Measurements from ENCODE around the gene PHLDB3.
"Not testable (repeated sequence)": the region's sequence is repeated elsewhere in the genome, so short reads cannot be mapped to it uniquely, and the experiment has no call there.

The PHLDB3 gene

DNA sequence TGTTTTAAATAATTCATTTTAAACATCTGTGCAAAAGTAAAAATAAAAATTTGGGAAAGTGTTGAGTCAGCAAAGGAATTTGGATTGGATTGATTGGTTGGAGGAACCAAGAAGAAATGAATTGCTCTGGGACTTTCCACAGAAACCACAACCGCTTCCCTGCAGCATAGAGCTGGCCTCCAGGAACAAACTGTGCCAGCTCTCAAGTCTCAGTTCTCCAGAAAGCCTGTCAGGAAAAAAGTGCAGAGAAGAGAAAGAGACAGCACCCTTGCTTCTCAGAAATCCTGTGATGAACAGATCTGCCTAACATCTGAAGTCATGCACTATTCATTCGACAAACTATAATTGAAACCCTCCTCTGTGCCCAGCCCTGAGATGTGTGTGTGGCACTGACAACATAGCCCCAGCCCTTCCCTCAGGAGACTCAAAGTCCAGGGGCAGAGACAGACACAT lies 54.0 kb downstream of the PHLDB3 start:
- in situ Hi-C loops (cut with MboI; ENCODE audit: low sequenced_read_pairs) = loop anchor here (25.0 kb wide), 1 partner anchor 337 kb away; the partner anchor contains the start of gene KCNN4

DNA sequence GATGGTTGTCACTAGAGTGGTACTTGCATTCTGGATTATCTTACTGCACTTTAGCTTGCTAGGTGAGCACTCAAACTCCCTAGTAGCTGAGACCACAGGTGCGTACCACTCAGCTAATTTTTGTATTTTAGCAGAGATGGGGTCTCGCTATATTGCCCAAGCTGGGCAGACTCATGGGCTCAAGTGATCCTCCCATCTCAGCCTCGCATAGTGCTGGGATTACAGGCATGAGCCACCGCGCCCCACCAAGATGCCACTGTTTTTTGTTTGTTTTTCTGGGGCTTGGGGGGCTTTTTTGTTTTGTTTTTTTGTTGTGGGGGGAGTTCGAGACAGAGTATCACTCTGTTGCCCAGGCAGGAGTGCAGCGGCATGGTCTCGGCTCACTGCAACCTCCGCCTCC lies 56.9 kb downstream of the PHLDB3 start:
- in situ Hi-C loops (cut with MboI; ENCODE audit: low sequenced_read_pairs) = loop anchor here (5.0 kb wide), 1 partner anchor 75 kb away; no protein-coding TSS in a partner anchor

DNA sequence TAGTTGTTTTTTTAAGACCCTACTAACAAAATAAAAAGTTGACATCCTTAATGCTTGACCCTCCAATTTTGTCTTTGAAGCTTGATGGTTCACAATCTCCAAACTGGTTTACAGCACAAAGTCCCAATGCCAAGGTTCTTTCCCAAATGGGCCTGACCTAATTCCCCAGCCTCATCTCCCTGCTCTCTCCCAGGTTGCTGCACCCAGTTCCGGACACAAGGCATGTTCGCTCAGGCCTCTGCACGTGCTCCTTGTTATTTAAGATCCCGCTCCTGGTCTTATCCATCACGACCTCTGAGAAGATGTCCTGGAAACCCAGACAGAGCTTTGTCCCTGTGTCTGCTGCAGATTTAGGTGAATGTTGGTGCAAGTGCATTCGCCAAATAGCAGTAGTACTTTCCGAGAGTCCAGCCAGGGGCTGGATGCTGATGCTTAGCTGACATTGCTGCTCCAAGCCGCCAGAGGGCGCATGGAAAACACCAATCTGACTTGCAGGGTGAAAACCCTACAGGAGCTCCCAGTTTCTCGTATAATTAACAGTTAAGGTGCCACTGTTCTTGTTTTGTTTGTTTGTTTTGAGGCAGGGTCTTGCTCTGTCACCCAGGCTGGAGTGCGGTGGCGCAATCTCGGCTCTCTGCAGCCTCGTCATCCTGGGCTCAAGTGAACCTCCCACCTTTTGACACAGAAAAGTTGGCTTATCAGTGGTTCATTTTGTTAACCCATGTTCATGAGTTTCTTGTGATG lies 57.6 kb downstream of the PHLDB3 start:
- in situ Hi-C loops (cut with MboI; ENCODE audit: low sequenced_read_pairs) = loop anchor here (5.0 kb wide), 1 partner anchor 75 kb away; no protein-coding TSS in a partner anchor

DNA sequence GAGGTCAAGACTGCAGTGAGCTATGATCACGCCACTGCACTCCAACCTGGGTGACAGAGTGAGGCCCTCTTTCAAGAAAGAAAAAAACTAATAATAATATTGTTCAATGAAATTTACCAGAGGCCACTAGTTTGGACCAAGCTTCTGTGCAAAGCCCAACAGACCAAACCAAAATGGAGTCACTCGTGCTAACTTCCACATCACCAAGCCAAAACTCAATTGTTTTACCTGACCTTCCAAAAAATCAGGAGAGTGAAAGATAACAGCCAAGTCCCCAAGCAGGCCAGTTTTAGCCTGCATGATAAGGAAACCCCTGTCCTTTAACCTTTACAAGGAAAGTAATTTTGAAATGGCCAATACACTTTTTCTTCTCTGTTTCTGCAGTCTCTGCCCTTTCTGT lies 59.1 kb downstream of the PHLDB3 start:
- in situ Hi-C loops (cut with MboI; ENCODE audit: low sequenced_read_pairs) = loop anchor here (5.0 kb wide), 1 partner anchor 77 kb away; no protein-coding TSS in a partner anchor

DNA sequence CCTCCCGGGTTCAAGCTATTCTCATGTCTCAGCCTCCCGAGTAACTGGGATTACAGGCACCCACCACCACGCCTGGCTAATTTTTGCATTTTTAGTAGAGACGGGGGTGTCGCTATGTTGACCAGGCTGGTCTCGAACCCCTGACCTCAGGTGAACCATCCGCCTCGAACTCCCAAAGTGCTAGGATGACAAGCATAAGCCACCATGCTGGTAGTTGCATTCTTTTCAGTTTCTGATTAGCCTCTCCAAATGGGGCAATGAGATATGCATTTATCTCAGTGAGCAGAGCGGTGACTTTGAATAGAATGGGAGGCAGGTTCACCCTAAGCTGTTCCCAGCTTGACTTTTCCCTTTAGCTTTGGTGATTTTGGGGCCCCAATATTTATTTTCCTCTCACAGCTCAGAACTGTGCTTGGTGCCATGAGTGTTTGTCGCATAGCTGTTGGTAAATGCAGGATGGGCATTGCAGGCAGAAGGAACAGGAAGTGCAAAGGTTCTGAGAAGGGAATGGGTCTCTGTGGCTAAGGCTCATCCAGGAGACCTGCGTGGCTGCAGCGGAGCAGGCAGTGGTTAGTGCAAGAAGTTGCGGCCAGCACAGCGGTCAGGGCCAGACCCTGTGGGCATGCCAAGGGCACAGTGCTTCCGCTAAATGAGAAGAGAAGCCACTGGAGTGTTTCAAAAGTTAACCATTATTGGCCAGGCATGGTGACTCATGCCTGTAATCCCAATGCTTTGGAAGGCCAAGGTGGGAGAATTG lies 59.8 kb downstream of the PHLDB3 start:
- in situ Hi-C loops (cut with MboI; ENCODE audit: low sequenced_read_pairs) = loop anchor here (5.0 kb wide), 1 partner anchor 78 kb away; no protein-coding TSS in a partner anchor

DNA sequence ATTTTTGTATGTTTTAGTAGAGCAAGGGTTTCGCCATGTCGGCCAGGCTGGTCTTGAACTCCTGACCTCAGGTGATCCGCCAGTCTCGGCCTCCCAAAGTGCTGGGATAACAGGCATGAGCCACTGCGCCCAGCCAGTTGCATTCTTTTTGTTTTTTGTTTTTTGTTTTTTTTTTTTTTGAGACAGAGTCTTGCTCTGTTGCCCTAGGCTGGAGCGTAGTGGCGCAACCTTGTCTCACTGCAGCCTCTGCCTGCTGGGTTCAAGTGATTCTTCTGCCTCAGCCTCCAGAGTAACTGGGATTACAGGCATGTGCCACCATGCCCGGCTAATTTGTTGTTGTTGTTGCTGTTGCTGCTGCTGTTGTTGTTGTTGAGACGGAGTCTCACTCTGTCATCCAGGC lies 60.5 kb downstream of the PHLDB3 start:
- in situ Hi-C loops (cut with MboI; ENCODE audit: low sequenced_read_pairs) = not testable (repeated sequence)

DNA sequence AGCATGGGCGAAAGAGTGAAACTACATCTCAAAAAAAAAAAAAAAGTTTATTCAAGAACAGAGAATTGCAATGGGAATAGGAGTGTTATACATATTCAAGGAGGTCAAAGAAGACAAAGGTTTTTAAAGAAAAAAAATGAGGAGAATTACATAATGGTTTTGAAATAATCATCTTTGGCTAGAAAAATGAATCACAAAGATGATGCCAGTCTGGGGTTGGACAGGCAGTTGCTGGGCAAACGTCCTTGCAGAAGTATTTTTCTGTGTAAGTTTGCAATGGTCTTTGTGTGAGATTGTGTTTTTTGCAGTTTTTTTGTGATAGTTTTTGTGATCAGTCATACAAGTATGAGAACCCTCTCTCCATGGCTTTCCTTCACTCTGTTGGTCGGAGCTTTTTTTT lies 62.8 kb downstream of the PHLDB3 start:
- in situ Hi-C loops (cut with MboI; ENCODE audit: low sequenced_read_pairs) = no loop called here

DNA sequence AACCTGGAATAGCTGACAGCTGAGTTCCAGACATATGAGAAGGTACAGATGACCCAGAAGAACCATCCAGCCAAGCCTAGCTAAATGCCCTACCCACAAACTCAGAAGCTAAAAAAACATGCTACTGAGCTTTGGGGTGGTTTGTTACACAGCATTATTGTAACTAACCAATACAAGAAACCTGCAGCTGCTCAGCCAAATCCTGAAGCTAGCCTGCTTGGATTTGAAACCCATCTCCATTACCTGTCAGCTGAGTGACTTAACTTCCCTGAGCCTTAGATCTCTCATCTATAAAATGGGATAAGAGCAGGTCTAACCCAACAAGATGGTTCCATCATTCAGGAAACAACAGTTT lies 64.9 kb downstream of the PHLDB3 start:
- in situ Hi-C loops (cut with MboI; ENCODE audit: low sequenced_read_pairs) = no loop called here

DNA sequence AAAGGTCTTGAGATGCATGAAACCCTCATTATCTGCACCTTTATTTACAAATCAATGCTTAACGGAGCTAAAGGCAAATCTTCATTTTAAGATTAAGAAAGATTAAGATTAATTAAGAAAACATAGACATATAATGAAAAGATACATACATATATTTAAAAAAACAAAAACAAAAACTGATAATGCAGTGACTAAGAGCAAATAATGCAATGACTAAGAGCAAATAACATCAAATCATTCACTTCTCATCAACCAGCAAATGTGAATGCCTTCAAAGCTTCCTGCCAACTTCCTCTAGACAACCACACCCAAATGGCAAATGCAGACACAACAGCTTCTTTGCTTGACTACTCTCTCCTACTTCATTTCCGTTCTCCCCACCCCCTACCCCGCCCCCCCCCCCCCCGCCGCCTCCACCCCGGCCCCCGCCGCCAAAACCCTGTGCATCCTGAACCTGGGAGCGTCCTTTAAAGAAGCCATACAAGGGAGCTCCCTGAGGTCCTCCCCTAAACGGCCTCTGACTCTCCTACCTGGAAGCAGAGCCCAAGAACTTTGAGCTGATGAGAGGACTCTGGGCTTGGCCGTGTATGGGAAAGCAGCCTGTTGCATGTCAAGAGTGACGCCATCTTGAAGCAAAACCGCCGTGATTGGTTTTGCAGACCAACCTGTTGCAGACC lies 65.4 kb downstream of the PHLDB3 start:
- in situ Hi-C loops (cut with MboI; ENCODE audit: low sequenced_read_pairs) = no loop called here

DNA sequence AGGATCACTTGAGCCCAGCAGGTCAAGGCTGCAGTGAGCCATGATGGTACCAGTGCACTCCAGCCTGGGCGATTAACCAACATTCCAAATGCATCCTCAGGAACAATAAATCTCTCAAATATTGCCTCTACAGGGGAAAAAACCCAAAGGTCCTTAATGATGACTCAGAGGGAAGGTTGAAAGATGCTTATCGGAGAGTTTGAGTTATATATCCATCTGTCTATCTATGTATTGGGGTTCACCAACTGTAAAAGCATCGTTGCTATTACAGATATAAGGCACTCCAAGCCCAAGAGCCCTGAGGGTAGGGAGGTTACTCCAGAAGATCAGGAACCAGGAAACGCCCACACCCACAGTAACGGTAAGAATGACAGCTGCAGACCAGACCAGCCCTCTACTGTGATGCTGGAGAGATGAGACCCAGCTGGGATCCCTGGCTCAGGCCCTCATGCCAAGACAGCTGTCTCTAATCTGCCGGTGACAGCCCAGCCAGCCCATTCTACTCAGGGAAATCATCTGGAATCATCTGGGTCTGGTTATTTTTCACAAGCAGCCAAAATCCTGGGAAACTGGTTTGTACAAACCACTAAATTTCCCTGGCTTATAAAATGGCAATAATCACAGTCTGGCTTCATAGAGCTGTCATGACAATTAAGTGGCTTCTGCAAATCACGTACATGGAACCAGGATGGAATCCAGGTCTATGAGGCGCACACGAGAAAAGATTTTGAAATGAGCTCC lies 66.1 kb downstream of the PHLDB3 start:
- in situ Hi-C loops (cut with MboI; ENCODE audit: low sequenced_read_pairs) = no loop called here

DNA sequence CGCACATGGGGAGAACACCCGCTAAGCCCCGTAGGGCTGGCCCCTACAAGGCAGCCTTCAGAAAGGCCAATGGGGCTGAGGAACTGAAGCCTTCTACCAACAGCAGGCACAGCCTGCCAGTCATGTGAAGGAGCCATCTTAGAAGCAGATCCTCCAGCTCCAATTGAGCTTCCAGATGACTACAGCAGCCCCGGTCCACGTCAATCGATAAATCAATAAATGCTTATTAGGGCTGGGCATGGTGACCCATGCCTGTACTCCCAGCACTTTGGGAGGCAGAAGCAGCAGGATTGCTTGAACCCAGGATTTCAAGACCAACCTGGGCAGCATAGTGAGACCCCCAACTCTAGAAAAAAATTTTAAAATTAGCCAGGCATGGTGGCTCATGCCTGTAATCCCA lies 66.8 kb downstream of the PHLDB3 start:
- in situ Hi-C loops (cut with MboI; ENCODE audit: low sequenced_read_pairs) = no loop called here

DNA sequence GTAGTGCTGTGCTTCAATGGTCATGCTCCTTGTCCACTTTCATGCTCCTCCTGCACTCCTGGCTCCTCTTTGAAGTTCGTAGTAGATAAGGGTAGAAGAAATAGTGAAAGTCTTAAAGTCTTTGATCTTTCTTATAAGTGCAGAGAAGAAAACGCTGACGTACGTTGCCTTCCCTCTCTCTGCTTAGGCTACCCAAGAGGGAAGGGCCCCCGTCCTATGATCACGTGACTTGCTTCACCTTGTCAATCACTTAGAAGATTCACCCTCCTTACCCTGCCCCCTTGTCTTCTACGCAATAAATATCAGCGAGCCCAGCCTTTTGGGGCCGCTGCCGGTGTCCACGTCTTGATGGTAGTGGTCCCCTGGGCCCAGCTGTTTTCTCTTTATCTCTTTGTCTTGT lies 67.3 kb downstream of the PHLDB3 start:
- in situ Hi-C loops (cut with MboI; ENCODE audit: low sequenced_read_pairs) = not testable (repeated sequence)

DNA sequence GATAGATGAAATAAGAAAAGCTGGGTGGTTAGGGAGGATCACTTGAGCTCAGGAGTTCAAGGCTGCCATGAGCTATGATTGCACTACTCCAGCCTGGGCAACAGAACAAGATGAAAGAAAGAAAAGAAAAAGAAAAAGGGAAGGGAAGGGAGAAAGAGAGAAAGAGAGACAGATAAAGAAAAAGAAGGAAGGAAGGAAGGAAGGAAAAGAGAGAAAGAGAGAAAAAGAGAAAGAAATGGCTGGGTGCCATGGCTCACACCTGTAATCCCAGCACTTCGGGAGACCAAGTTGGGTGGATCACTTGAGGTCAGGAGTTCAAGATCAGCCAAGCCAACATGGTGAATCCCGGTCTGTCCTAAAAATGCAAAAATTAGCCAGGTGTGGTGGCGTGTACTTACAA lies 68.8 kb downstream of the PHLDB3 start:
- in situ Hi-C loops (cut with MboI; ENCODE audit: low sequenced_read_pairs) = no loop called here

DNA sequence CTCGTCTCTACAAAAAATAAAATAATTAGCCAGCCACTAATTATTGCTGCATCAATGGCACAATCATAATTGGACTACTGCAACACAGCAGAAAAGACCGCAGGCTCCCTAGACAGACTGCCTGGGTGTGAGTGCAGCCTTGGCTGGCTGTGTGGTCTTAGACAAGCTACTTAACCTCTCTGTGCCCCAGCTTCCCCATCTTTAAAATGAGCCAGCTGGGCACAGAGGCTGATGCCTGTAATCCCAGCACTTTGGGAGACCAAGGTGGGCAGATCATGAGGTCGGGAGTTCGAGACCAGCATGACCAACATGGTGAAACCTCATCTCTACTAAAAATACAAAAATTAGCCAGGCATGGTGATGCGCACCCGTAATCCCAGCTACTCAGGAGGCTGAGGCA lies 70.9 kb downstream of the PHLDB3 start:
- in situ Hi-C loops (cut with MboI; ENCODE audit: low sequenced_read_pairs) = no loop called here

DNA sequence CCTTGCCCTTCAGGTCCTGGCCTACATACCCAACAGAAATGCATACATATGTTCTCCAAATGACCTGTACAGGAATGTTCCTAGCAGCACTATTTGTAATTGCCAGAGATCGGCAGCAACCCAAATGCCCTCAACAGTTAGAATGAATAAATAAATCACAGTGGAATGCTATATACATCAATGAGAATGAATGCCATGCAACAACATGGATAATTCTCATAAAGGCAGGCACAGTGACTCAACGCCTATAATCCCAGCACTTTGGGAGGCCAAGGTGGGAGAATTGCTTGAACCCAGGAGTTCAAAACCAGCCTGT lies 71.2 kb downstream of the PHLDB3 start:
- in situ Hi-C loops (cut with MboI; ENCODE audit: low sequenced_read_pairs) = no loop called here

DNA sequence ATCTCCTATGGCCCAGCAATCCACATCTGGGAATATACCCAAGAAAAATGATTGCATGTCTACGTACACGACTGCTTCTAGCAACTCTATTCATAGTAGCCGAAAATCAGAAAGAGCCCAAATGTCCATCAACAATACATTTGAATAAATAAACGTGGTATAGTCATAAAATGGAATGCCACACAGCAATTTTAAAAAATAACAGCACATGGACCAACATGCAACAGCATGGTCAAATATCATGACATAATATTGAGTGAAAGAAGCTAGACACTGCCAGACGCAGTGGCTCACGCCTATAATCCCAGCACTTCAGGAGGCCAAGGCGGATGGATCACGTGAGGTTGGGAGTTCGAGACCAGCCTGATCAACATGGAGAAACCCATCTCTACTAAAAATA lies 73.6 kb downstream of the PHLDB3 start:
- in situ Hi-C loops (cut with MboI; ENCODE audit: low sequenced_read_pairs) = no loop called here

DNA sequence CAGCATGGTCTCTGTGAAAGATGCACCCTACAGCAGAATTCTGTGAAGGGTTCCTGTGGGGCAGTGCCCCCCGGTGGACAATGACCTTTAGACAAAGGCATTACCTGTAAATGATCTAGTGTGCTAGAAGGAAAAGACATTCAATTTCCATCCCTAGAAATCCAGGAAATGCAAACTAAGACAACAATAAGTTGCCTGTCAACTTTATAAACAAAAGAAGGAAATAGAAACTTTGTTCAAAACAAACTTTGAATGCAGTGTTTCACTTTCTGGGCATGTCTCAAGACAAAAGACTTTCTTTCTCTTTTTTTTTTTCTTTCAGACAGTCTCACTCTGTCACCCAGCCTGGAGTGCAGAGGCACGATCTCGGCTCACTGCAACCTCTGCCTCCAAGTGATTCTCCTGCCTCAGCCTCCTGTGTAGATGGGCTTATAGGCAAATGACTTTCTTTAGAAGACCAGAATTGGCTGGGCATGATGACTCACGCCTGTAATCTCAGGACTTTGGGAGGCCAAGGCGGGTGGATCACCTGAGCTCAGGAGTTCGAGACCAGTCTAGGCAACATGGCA lies 74.3 kb downstream of the PHLDB3 start:
- in situ Hi-C loops (cut with MboI; ENCODE audit: low sequenced_read_pairs) = no loop called here

DNA sequence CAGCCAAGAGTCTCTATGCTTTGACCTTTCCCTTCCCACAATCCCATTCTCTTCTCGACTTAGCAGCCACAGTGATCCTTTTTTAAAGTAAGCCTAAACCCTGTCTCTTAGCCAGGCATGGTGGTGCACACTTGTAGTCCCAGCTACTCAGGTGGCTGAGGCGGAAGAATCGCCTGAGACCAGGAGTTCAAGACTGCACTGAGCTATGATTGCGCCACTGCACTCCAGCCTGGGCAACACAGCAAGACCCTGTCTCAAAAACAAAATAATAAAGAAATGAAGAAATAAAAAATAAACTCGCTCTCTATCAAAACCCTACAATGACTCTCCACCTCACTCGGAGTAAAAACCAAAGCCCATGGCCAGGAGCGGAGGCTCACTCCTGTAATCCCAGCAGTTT lies 75.2 kb downstream of the PHLDB3 start:
- in situ Hi-C loops (cut with MboI; ENCODE audit: low sequenced_read_pairs) = no loop called here

DNA sequence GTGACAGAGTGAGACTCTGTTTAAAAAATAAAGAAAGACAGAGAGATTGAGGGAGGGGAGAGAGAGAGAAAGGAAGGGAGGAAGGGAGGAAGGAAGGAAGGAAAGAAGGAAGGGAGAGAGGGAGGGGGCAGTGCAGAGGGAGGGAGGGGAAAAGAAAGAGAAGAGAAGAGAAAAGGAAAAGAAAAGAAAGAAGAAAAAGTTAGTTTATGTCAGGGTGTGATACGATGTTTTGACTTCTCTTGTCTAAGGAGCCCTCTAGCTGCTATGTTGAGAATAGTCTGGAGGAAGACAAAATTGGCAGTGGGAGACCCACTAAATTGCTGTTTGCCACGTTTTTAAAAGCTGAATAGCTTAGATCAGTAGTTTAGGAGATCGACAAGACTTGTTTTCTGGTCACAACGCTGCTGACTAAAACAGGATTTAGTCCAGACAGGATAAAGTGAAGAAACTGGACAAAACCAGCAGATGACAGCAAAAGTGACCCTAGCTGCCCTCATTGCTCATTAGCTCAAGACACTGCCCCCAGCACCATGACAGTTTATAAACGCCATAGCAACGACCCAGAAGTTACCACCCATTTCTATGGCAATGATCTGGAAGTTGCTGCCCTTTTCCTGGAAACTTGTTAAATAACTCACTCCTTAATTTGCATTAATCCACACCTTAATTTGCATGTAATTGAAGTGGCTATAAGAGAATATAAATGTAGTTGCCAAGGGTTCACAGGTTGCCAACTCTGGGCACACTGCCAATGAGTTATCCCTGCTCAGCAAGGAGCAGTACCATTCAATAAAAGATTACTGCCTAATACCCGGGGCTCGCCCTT lies 78.8 kb downstream of the PHLDB3 start:
- in situ Hi-C loops (cut with MboI; ENCODE audit: low sequenced_read_pairs) = no loop called here

Measured in HL-60/S4 treated with phorbol 12-myristate 13-acetate at 8.2 ng/mL for 4 days and 3 days (cell line).